GM18873 (cell line): ENCODE measurements around the gene PTOV1.

Experiments used
- ATAC-seq: cut with Tn5 transposase; IDR thresholded peaks from one replicate; pipeline ENCODE4 v1.9.1; 2021; ENCODE audit warnings: mild to moderate bottlenecking, moderate library complexity, moderate number of reproducible peaks; ENCODE audit not compliant: unreplicated experiment, low FRiP score

PTOV1 gene

DNA sequence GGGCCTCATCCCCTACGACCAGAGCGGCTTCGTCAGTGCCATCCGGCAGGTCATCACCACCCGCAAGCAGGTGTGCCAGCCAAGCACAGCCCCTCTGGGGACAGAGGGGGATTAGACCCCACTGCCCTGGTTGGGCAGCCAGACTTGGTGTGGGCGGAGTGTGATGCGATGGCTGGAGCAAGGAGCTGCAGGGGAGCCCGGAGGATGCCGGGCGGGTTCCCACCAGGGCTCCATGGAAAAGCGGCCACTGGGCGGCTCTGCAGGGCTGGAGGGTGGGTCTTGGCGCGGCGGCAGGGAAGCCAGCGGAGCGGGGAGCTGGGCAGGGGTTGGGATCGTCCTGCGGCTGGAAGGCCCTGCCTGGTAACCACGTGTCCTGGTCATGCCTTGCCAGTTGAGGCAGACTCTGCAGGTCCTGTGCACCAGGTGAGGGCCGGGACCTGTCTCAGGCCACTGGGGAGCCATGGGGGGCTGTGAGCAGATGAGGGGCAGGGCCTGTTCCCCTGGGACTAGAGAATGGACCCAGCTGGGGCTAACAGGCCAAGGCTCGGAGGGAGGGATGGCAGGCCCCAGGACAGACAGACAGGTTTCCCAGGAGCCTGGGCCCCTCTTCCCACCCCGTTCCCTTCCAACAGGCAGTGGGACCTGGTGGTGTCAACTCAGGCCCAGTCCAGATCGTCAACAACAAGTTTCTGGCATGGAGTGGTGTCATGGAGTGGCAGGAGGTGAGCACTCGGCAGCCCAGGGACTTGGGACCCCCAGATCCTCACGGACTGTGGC lies 6.3 kb downstream of the PTOV1 start:
- no peak for ATAC-seq

DNA sequence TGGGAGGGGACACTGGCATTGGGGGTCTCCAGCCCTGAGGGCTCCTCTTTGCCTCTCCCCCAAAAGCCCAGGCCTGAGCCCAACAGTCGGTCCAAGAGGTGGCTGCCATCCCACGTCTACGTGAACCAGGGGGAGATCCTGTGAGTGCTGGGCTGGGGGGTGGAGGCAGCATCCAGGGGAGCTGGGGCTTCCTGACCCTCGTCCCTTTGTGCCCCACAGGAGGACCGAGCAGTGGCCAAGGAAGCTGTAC lies 6.8 kb downstream of the PTOV1 start:
- no peak for ATAC-seq

DNA sequence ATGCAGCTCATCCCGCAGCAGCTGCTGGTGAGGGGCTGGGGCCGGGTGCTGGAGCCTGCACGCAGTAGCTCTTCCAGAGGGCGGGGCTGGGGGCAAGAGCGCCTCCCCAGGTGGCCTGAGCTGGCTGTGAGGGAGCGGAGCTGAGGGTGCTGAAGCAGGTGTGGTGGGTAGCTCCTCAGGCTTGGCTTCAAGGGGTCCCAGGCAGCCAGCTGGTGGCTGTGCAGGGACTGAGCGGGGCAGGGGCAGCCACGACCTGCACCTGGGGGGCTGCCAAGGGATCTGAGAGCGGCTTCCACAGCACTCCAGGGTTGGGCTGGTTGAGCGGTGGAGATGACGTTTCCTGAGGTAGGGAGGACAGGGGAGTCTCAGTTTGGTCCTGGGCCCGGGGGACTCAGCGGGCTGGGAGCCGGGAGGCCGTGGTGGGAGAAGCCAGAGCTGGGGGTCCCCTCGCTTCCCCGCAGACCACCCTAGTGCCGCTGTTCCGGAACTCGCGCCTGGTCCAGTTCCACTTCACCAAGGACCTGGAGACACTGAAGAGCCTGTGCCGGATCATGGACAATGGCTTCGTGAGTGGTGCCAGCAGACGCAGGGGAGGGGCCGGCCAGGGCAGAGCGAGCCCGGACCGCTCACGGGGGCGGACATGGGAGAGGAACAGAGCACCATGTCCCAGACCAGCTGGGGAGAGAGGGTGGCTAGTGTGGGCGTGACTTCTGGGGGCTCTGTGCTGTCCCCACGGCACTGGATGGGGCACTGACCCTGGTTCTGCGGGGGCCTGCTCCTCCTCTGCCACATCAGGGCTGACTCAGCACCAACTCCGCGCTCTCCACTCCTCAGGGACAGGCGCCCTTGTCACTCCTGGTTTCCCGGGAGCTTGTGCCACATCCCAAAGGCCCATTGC lies 7.4 kb downstream of the PTOV1 start:
- no peak for ATAC-seq

DNA sequence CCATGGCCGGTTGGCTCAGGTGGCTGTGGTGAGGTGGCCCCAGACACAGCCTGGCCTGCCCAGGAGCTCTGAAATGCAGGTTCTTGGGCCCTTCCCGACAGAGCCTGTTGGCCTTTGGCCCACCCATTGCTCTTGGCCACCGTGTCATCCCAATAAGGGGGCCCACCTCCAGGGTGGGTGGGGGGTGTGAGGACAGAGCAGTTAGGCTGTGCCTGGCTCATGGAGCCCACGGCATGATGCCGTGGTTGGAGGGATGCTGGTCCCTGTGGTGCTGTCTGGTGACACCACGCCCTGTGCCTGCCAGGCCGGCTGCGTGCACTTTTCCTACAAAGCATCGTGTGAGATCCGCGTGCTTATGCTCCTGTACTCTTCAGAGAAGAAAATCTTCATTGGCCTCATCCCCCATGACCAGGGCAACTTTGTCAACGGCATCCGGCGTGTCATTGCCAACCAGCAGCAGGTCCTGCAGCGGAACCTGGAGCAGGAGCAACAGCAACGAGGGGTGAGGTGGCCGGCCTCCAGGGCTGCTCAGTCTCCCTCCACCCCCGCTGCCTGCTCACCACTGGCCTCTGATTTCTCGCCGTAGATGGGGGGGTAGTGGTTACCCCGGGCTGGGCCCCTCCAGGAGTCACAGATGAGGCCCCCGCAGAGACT lies 8.8 kb downstream of the PTOV1 start:
- ATAC-seq = no peak

DNA sequence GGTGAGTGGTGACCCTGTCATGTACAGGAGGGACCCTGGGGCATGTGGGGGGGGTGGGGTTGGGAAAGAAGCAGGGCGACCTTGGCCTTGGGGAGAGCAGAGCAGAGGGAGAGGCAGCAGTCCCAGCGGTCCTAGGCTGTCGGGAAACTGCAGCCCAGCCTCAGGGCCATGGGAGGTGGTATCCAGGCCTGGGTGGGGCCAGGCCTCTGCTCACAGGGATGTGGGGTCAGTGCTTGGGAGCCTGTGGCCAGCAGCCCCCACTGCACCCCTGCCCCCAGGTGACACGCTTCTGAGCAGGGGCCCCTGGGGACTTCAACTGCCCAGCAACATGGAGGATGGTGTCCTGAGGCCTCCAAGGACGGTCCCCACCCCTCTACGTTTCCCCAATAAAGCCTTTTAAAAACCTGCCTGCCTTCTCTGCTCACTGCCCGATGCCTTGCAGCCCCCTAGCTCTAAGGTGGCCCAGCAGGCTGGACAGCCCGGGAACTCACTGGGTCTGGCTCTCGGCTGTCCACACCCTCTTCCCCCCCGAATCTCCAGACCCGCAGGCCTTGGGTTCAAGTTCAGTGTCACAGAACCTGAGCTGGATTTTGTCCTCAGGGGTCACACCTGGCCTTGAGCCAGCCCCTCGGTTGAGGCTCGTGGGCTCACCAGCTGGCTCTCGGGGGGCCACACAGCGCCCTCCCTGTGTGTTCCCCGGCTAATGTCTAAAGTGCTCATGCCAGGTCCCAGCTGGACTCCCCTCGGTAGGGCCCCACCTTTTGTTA lies 9.6 kb downstream of the PTOV1 start:
- no peak for ATAC-seq

DNA sequence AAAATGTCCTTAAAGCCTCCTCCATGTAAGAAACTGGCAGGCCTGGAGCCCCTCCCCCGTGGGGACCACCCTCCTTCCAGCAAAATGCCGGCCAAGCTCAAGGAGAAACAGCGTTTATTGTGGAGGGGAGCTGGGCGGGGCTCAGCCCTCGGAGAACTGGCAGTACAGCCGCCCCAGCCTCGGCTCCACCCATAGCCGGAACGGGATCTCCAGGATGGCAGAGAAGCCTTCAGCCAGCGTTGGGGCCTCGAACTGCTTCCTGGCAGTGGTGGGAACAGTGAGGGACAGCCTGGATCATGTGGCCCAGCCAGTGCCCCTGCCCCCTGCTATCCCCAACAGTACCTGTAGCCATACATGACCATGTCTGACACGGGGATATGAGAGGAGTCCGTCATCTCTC lies 10.1 kb downstream of the PTOV1 start:
- no peak for ATAC-seq

DNA sequence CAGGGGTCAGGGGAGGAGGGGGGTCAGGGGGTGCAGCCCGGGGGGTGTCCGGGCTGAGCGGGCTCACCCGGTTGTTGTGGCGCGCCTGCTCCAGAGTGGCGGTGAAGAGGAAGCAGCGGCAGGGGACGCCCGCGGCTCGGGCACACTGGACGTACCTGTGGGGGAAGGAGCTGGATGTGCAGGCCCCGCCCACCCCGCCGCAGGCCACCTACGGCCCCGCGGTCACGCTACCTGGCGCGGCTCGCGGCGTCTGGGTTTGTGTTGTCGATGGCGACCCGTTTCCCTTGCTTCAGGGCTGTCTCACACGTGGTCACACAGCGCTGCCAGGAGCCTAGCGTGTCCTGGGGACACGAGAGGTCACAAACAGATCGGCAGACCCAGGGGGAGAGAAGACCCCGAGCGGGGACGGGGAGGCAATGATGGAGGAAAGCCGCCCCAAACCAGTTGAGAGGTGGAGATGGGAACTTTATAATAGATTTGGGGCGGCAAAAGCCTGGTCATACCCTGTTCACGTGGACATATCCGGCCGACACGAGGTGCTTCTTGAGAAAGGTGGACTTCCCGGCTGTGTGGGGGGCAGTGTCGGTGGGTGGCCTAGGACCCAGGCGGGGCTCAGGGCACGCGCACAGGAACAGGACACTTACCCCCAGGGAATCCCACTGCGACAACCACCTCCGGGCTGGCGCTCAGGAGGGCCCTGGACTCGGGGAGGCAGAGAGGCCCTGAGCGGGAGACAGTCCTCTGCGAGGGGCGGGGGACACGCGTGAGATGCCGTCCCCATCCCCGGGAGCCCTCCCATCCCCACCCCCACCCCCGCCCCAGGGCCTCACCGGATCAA lies 10.8 kb downstream of the PTOV1 start:
- no peak for ATAC-seq

DNA sequence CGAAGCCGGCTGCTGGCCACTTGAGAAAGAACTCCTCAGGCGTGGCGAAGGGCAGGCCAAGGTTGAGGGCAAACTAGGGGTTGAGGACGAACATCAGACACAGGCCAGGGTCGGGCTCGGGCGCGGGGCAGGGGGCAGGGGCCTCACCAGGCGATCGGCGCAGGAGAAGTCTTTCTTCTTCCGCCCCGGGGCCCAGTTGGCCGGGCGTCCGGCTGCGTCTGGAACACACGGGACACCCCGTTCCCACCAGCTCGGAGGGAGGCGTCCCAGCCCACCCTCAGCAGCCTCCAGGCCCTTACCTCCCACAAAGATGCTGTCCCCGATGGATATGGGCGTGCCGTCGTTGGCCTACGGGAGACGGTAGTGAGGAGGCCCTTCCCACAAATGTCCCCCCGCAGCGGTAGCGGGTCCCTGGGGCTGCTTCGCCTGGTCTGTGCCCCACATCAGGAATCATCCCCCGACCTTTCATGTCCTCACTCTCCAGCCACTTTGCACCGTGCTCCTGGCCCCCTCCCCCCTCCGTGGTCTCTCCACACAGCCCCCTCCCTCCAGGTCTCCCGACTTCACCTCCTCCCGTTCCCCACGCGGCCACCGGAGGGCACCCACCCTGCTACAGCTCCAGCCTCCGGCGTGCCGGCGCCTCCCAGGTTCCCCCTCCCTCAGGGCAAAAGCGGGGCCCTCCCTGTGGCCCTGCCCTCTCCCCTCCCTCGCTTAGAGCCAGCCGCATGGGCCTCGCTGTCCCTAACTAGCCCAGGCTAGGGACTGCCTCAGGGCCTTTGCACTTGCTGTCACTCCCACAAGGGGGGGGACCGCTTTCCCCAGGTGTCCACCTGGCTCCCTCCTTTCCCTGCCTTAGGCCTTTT lies 11.7 kb downstream of the PTOV1 start:
- no peak for ATAC-seq

DNA sequence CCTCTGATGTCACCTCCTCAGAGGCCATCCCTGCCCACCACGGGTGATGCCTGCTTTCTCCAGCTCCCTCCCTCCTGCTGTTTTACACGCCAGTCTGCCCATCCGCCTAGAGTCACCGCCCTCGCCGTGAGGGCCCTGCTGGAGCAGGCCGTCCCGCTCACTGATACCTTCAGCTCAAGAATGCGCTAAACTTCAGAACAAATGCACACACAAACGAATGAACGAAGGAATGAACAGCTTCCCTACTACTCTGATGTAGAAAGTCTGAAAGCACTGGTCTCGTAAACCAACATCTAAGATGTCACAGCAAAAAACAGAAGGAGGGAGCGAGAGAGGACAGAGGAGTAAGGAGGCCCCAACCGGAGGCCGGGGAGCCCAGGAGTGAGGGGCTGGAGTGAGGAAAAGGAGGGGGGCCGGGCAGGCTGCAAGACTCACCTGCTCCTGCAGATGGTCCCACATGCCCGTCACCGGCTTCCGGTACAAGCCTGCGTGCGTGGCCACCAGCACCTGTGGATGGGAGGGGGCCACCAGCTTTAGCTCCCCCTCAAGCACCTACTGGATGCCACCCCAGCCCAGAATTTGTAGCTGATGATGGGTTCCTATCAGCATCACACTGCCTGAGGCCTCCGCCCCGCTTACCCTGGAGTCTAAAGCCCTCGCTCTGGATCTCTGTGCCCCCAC lies 12.4 kb downstream of the PTOV1 start:
- ATAC-seq = no peak

DNA sequence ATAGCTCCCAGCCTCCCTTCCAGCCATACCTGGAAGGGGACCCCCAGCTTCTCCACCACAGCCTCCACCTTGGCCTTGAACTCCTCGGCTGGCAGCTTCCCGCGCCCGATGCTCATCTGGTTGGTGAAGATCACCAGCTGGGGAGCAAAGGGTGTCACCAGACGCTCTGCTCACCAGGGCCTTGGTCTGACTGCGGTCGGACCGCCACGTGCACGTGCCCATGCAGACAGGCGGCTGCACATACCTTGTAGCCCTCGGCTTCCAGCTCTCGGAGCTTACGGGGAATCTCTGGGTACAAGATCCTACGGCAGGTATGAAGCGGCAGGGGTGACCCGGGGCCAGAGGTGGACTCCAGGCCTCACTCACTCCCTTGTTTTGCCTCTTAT lies 13.0 kb downstream of the PTOV1 start:
- no peak for ATAC-seq

DNA sequence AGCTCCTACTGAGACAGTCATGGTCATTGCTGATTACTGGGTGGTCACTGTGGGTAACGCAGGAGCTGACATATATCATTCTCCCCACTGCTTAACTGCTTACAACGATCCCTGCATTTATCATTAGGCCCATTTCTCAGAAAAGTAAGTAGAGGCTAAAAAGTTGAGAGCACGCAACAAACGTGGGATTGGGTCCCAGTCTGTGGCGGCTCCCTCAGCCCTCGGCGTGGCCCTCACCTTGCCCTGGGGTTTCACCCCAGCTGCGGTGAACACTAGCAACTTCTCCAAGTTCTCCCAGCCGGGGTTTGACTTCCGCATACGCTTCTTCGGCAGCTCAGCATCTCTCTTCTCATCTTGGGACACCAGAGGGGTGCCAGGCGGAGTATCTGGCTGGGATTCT lies 13.9 kb downstream of the PTOV1 start:
- no peak for ATAC-seq

DNA sequence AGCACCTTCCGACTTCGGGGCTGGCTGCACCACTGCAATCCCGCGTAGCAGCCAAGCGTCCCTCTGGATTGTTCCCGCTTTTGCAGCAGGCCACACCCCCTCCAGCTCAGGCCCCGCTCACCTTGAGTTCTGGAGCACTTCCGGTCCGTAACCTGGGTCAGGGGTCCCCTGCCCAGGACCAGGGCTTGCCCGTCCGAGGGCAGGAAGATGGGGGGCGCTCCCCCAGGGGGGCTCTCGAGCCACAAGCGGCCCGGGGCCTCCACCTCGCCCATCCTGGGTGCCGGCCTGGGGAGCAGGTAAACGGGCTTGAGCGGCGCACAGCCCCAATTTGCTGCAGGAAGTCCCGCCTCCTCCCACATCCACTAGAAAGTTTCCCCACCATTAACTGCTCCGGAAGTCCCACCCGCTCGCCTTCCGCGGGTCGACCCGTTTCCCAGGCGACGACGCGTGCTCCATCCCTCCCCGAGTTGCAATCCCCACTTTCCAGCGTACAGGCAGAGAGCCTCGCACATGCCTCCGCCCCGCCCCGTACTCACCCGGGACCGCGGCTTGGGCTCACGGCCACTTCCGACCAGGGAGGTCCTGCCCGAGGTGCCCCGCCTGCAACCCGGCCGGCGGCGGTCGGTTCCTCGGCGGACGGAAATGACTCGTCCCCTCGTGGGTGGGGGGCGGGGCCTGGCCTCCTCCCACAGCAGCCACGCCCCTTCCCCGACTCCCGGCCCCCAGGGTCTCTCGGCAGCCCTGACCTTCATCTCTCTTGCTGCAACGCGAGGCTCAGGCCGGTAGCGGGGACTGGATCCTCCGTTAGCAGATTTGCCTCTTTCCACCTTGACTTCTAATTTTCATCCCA lies 16.2 kb downstream of the PTOV1 start, which contains the start of gene PNKP:
Gene PNKP, minus strand, starts transcription at position 644 of the 850 bp plus-strand sequence. Its CDS starts 372 bp downstream, at position 272.
- ATAC-seq = no peak

DNA sequence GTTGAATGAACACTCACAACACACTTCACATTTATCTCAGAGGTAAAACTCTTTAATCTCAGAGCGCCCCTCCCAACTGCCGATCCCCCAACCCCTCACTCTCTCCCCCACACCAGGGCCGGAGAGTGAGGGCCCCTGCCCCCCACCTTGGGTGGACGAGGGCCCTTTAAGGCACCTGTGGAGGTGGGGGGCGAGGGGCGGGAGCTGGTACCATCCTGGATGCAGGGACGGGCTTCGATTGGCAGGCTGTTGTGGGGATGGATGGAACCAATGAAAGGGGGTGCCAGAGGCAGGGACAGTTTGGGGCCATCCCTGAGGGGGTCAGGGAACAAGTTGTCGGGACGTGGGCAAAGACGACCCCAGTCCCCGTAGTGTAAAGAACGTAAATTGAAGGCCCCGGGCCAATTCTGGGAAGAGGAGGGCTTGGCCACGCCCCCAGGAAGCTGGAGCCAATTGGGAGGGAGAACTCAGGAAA lies 18.1 kb downstream of the PTOV1 start:
- no peak for ATAC-seq

DNA sequence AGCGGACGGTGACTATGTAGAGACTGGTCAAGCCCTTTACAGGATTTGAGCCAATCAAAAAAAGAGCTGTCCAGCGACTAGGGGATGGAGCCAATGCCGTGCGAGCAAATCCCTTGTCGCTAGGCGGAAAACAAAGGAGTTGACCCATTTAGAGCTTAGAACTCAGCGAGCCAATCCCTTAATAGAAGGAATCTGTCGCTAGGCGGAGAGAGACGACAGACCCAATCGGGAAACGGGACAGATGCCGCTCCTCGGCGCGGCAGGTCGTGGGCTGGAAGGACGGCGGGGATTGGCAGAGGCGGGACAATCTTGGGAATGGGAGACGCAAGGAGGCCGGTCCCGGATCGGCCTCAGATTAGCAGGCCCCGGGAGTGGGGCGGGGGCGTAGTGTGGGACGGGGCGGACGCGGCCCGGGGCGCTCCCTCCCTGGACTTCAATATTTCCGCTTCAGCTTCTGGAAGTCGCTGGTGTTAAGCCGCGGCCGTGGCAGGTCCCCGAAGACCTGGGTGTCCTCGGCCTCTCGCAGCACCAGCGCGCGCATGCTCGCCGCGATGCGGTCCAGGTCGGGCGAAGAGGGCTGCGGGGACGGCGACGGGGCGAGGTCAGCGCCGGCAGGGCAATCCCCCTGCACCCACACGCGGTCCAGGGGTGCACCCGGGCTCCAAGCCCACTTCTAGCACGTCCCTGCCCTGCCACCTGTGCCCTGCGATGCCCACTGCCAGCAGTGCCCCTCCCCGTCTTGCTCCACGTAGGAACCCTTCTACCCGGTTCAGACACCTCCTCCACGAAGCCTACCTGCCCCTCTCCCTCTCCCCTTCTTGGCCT lies 18.7 kb downstream of the PTOV1 start:
- ATAC-seq = peak; percentile 71

DNA sequence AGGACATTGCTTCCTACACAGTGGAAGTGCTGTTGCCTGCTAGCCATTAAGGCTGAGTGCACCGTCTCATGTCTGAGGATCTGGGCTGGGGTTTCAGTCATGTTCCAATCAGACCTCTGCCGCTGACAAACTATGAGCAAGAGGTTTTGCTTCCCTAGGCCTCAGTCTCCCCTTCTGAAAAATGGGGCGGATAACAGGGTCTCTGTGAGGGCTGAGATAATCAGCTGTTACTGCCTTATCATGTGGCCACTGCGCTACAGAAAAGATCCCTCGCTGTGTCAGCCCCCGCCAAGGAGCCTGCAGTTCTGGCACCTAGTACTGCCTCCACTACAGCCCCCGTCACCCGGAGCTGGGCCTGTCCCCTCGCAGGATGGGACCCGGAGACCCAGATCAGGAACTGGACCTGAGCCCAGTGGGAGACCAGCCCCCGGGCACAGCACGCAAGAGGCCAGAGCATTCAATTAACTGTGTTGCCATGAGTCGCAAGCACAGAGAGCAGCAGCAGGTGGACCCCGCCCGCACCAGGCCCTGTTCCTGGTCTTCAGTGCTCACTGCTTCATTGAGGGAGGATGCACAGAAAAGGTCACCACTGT lies 19.4 kb downstream of the PTOV1 start:
- no peak for ATAC-seq

DNA sequence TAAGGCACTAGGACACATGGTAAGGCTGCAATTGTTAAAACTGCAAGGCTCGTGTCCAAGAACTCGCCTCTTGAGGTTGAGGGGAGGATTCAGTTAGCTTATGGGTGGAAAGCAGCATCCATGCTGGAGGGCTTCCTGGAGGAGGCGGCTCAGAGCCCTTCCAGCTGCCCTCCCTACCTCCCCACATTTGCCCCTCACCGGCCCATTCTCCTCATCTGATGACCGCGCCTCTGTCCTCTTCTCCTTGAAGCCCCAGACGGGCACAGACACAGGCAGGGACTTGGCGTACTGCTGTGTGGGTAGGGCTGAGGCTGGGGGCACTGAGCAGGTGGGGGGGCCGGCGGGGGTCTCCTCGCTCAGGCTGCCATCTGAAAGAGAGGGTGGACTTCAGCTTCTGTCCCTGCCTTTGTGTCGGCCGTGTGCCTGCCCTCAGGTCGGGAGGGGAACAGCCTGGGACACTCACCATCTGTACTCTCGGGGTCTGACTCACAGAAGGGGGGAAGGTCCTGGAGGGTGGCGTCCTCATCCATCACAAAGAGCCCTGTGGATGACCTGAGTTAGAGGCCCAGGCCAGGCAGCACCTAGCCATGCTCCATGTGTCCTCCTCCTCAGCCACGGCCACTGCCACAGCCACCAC lies 20.5 kb downstream of the PTOV1 start:
- ATAC-seq = no peak
